Duodenal mucosa (tissue), 2 donors: ENCODE measurements around the gene ARL15.
"Not testable (repeated sequence)": the region's sequence is repeated elsewhere in the genome, so short reads cannot be mapped to it uniquely, and the experiment has no call there.

ENCODE experiments used
- H3K27ac ChIP-seq: one replicate; pipeline ENCODE4 v1.7.0; 2013; ENCODE audit warnings: low read depth, low read length
- H3K27me3 ChIP-seq, 2 donors: one replicate each; pipeline ENCODE4 v1.7.0; 2013; ENCODE audit warnings: low read length in 2 of 2, control low read depth in 1 of 2; ENCODE audit not compliant: insufficient read depth in 2 of 2, control insufficient read depth in 1 of 2
- H3K36me3 ChIP-seq, 2 donors: one replicate each; pipeline ENCODE4 v1.7.0; 2013; ENCODE audit warnings: low read length in 2 of 2, control low read depth in 1 of 2; ENCODE audit not compliant: insufficient read depth in 2 of 2, control insufficient read depth in 1 of 2
- H3K4me1 ChIP-seq, 2 donors: one replicate each; pipeline ENCODE4 v1.7.0; 2013; ENCODE audit warnings: low read length in 2 of 2, control low read depth in 1 of 2; ENCODE audit not compliant: insufficient read depth in 2 of 2, control insufficient read depth in 1 of 2
- H3K4me3 ChIP-seq, 2 donors: one replicate each; pipeline ENCODE4 v1.7.0; 2013; ENCODE audit warnings: low read length in 2 of 2, low read depth in 1 of 2
- H3K9ac ChIP-seq, 2 donors: one replicate each; pipeline ENCODE4 v1.7.0; 2013; ENCODE audit warnings: low read length in 2 of 2, low read depth in 1 of 2
- H3K9me3 ChIP-seq, 2 donors: one replicate each; pipeline ENCODE4 v1.7.0; 2013; ENCODE audit warnings: low read length in 2 of 2, control low read depth in 1 of 2; ENCODE audit not compliant: control insufficient read depth in 1 of 2

ARL15 gene

DNA sequence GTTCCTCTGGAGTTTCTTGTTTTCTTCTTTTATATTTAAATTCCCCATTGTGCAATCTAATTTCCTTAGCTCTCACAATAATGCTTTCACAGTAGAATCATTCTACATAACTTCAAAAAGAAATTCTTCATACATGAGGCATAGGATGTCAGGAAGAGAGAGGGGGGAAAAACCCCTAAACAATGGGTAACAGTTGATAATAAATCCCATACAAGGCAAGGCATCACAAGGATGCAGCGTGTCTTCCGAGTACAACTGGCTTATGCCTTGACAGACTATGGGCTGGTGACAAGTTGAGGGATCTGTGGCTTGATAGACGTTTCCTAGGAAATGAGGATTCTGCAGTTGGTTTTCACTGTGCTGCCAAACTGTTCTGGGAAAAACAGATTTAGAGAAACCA lies 247.4 kb downstream of the ARL15 start:
- H3K27me3 ChIP-seq, result no peaks in the 10 kb centered on the region
- no peak overlapping the region for H3K4me3 ChIP-seq
- no peak overlapping the region for H3K27ac ChIP-seq
- no peaks in the 10 kb centered on the region for H3K9me3 ChIP-seq
- H3K4me1 ChIP-seq, result no peaks in the 10 kb centered on the region
- H3K9ac ChIP-seq, result no peak overlapping the region
- no peaks in the 10 kb centered on the region for H3K36me3 ChIP-seq

DNA sequence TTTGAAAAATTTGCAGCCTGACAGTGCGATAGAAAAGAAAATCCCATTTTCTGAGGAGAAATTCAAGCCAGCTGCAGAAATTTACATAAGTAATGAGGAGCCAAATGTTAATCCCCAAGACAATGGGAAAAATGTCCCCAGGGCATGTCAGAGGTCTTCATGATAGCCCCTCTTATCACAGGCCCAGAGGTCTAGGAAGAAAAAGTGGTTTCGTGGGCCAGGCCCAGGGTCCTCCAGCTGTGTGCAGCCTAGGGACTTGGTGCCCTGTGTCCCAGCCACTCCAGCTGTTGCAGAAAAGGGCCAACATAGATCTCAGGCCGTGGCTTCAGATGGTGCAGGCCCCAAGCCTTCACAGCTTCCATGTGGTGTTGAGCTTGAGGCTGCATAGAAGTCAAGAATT lies 249.5 kb downstream of the ARL15 start:
- not testable (repeated sequence) for H3K9me3 ChIP-seq, H3K27me3 ChIP-seq, H3K9ac ChIP-seq, H3K27ac ChIP-seq, H3K36me3 ChIP-seq, H3K4me1 ChIP-seq, H3K4me3 ChIP-seq

DNA sequence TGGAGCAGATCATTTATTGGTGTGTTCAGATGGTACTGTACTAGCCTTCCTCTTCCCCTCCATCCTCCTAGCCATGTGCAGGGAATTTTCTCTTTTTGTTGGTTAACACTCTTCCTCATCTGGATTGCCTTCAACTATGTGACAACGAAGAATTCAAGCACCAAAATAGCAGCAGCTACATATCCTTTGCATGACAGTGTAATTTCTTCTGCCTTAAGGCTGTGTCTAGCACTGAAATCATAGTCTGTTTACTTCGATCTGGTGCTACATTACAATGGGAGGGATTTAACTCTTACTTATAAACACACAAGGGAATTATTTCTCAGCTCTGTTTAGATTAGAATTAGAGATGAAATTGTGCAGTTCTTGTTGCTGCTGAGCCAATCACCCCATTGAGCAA lies 260.4 kb downstream of the ARL15 start:
- no peaks in the 10 kb centered on the region for H3K36me3 ChIP-seq
- H3K4me1 ChIP-seq, result peaks cover 0 to 7% of the 10 kb centered on the region in 2 donors
- H3K4me3 ChIP-seq, result no peak overlapping the region
- H3K27me3 ChIP-seq, result no peaks in the 10 kb centered on the region
- no peak overlapping the region for H3K9ac ChIP-seq
- no peak overlapping the region for H3K27ac ChIP-seq
- no peaks in the 10 kb centered on the region for H3K9me3 ChIP-seq

DNA sequence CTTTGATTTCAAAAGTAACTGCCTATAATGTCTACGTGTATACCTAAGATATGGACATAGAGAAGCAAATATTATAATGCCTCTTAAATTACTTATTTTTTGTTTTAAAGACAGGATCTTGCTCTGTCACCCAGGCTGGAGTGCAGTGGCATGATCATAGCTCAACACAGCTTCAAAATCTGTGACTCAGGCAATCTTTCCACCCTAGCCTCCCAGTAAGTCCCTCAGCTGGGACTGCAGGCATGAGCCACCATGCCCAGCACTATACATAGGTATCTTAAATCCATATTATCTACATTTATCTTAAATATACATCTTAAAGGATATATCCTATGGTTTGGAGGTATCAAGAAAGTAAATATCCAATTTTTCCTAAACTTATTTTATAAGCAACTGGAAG lies 261.2 kb downstream of the ARL15 start:
- Histone ChIP-seq H3K36me3 (no peaks in the 10 kb centered on the region), H3K4me3 (no peak overlapping the region), H3K9ac (no peak overlapping the region), H3K27ac (no peak overlapping the region), H3K9me3 (no peaks in the 10 kb centered on the region), H3K4me1 (peaks cover 0 to 7% of the 10 kb centered on the region in 2 donors), H3K27me3 (no peaks in the 10 kb centered on the region)

DNA sequence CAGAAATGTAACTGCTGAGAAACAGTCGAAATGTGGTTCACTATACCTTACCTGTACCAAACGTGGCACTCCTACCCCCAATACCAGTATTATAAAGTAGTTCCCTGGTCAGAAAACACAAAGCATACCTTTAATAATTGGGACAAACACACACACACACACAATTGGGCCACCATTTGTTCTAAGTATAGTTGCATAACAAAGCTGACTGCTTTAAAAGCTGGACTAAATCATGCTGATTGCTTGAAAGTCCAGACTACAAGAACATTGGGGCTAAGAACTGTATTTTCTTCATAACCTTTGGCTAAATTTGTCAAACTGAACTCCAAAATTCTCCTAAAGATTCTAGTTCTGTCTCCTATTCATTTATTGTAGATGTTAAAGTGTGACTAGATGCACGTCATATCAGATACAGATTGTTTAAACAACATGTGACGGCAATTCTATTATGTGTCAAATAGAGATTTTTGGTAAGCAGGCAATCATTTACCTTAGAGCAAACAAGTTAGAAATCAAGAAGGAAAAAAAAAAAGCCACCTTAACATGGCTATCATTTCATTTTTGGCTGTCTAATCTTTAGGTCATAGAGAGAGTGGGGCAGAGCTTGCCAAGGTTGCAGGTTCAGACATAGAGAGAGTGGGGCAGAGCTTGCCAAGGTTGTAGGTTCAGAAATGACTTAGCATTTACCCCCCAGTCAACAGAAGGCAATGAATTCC lies 265.1 kb downstream of the ARL15 start:
- Histone ChIP-seq H3K27me3 (no peaks in the 10 kb centered on the region), H3K4me3 (no peak overlapping the region), H3K9me3 (no peaks in the 10 kb centered on the region), H3K4me1 (peaks cover 0 to 7% of the 10 kb centered on the region in 2 donors), H3K9ac (no peak overlapping the region), H3K27ac (no peak overlapping the region), H3K36me3 (no peaks in the 10 kb centered on the region)

DNA sequence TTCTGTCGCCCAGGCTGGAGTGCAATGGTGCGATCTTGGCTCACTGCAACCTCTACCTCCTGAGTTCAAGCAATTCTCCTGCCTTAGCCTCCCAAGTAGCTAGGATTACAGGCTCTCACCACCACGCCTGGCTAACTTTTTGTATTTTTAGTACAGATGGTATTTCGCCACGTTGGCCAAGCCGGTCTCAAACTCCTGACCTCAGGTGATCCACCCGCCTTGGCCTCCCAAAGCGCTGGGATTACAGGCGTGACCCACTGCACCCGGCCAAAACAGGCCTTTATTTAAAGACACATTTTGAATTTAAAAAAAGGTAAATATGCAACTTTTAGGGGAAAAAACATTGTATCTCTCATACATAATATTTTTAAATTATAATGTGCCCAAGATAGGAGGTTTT lies 266.1 kb downstream of the ARL15 start:
- not testable (repeated sequence) for H3K9ac ChIP-seq, H3K4me3 ChIP-seq, H3K27ac ChIP-seq, H3K4me1 ChIP-seq, H3K9me3 ChIP-seq, H3K27me3 ChIP-seq, H3K36me3 ChIP-seq

DNA sequence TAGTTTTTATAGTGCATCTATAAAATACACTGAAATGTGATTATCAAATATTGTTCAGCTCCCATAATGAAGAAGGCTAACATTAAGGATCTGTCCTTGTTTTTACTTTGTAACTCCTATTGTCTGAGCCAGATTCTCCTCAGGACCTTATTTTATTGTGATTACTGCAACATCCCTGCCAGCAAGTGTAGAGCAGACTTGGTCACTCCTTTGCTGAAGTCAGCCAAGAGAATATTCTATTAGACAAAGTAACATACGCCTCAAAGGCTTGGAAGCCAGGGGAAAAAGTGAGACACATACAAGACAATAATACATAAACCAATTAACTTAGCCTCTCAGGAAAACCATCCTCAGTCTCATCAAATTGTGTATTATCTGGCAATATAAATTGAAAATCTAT lies 269.6 kb downstream of the ARL15 start:
- Histone ChIP-seq H3K27me3 (no peaks in the 10 kb centered on the region), H3K27ac (no peak overlapping the region), H3K9me3 (no peaks in the 10 kb centered on the region), H3K4me3 (no peak overlapping the region), H3K4me1 (peaks cover 0 to 7% of the 10 kb centered on the region in 2 donors), H3K36me3 (no peaks in the 10 kb centered on the region), H3K9ac (no peak overlapping the region)

DNA sequence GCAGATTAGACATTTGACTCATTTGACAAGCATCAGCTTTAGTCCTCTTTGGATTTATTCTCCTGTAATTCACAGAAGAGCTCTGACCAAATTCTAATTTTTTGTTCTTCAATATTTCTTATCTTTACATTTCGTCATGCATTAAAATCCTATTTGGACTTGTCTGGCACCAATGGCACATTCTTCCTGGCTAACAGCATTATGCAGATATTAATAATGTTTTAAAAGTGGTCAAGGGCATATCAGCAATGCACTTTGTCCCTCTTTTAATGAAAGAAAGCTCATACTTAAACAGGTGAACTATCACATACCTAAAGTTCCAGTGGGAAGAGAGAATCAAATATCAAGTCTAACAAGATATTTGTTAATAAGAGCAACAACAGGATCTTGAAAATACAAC lies 270.4 kb downstream of the ARL15 start:
- H3K36me3 ChIP-seq, result no peaks in the 10 kb centered on the region
- no peak overlapping the region for H3K27ac ChIP-seq
- H3K9ac ChIP-seq, result no peak overlapping the region
- no peak overlapping the region for H3K4me3 ChIP-seq
- H3K4me1 ChIP-seq, result peaks cover 0 to under 1% of the 10 kb centered on the region in 2 donors
- no peaks in the 10 kb centered on the region for H3K9me3 ChIP-seq
- H3K27me3 ChIP-seq, result no peaks in the 10 kb centered on the region

DNA sequence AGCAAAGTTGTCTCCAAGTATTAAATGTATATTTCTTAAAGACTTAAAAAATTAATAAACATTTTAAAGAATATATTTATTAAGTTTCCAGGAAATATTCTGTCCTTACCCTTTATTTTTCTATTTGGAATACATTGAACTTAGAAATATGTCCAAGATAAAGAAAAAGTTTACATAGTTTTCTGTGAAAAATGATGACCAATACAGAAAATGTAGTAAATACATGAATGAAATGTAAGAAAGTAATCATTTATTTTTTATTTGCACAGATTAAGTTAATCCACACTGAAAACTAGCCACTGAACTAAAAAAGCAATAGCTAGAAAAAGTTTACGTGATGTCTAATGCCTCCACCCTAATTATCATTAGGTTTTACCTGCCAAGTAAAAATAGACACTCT lies 273.2 kb downstream of the ARL15 start:
- Histone ChIP-seq H3K9ac (no peak overlapping the region), H3K4me1 (no peaks in the 10 kb centered on the region), H3K4me3 (no peak overlapping the region), H3K27ac (no peak overlapping the region), H3K27me3 (no peaks in the 10 kb centered on the region), H3K36me3 (no peaks in the 10 kb centered on the region), H3K9me3 (no peaks in the 10 kb centered on the region)

DNA sequence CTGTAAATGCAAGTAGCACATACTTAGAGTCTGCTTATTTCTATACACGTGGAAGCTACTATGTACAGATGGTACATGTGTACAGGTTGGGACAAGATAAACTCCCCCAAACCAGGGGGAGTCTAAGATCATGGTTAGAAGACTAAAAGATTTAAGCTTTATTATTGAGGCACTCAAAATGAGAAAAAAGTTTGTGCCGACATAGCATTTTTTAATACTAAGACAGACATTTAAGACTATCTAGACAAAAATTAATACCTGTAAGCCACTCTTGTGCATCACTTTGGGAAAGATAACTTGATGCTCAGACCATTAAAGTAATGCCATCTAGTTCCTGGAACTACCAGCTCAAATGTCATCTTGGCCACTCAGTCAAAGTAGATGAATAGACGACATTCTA lies 279.4 kb downstream of the ARL15 start:
- no peaks in the 10 kb centered on the region for H3K9me3 ChIP-seq
- H3K4me1 ChIP-seq, result no peaks in the 10 kb centered on the region
- no peak overlapping the region for H3K27ac ChIP-seq
- no peaks in the 10 kb centered on the region for H3K36me3 ChIP-seq
- H3K9ac ChIP-seq, result no peak overlapping the region
- H3K27me3 ChIP-seq, result no peaks in the 10 kb centered on the region
- no peak overlapping the region for H3K4me3 ChIP-seq

DNA sequence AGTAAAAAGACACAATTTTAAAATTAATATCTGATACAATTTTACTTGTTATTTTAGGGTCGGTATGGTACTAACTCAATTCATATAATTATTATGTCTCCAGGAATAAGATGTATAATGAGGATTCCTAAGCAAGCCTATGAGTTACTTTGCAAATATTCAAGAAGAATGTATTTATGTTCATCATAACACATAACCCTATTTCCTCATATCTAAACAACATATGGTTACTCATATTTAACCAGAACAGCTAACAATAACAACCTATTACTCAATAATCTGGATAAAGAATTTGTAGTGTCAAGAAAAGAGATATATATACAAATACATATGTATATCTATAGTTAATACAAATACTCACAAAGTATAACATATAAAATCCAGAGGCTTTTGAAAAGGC lies 285.9 kb downstream of the ARL15 start:
- Histone ChIP-seq H3K27me3 (no peaks in the 10 kb centered on the region), H3K4me1 (peaks cover 0 to 4% of the 10 kb centered on the region in 2 donors), H3K4me3 (no peak overlapping the region), H3K9ac (no peak overlapping the region), H3K36me3 (no peaks in the 10 kb centered on the region), H3K9me3 (no peaks in the 10 kb centered on the region), H3K27ac (no peak overlapping the region)
